Naive thymus-derived CD4-positive, alpha-beta T cell (primary cell): ENCODE data around the gene SETD5. TPM values are rescaled to one million over a fixed set of nuclear protein-coding genes. Genes with fewer than 3 reads are reported as not detected.

Experiments
- ATAC-seq: fragments of 150-1000 bp; cut with Tn5 transposase; 2 replicates; pipeline ENCODE4 v1.10.0; 2021; ENCODE audit warnings: mild to moderate bottlenecking, moderate library complexity
- CTCF ChIA-PET: fragments of 350-600 bp; sonication (Branson Sonifier 250); formaldehyde crosslinking; loops from one replicate; lab custom pipeline; 2021; ENCODE audit warnings: antibody characterized with exemption; lab: Charles Lee
- POLR2A ChIA-PET: fragments of 350-600 bp; sonication (Branson Sonifier 250); formaldehyde crosslinking; loops from one replicate; lab custom pipeline; 2021; ENCODE audit warnings: antibody characterized with exemption, inconsistent platforms; lab: Charles Lee
- DNase-seq, 9 donors: peaks; one replicate each; pipeline versions ENCODE4 v3.0.0 to v3.0.0-alpha.2; 2020 to 2022; ENCODE audit warnings: mixed read lengths in 1 of 9
- H3K27ac ChIP-seq: one replicate; pipeline ENCODE4 v1.7.0; 2013; ENCODE audit warnings: mild to moderate bottlenecking, low read depth, low read length, moderate library complexity
- H3K27me3 ChIP-seq, 2 donors: one replicate each; pipeline ENCODE4 v1.7.0; 2013; ENCODE audit warnings: low read length in 2 of 2, mild to moderate bottlenecking in 2 of 2, moderate library complexity in 2 of 2; ENCODE audit not compliant: control insufficient read depth in 2 of 2, insufficient read depth in 2 of 2
- H3K36me3 ChIP-seq, 3 experiments: 1 replicate in 2 of 3; 2 replicates in 1 of 3; pipeline ENCODE4 v1.7.0; 2013; ENCODE audit warnings: low read length in 3 of 3, mild to moderate bottlenecking in 3 of 3, moderate library complexity in 1 of 3; ENCODE audit not compliant: insufficient read depth in 3 of 3, control insufficient read depth in 2 of 3
- H3K4me1 ChIP-seq, 2 donors: one replicate each; pipeline ENCODE4 v1.7.0; 2013; ENCODE audit warnings: low read length in 2 of 2, mild to moderate bottlenecking in 2 of 2, moderate library complexity in 1 of 2; ENCODE audit not compliant: control insufficient read depth in 2 of 2, insufficient read depth in 2 of 2
- H3K4me3 ChIP-seq: 2 replicates; pipeline ENCODE4 v1.7.0; 2013; ENCODE audit warnings: mild to moderate bottlenecking, low read length
- H3K9me3 ChIP-seq, 3 experiments: 1 replicate in 2 of 3; 2 replicates in 1 of 3; pipeline ENCODE4 v1.7.0; 2013; ENCODE audit warnings: low read length in 3 of 3; ENCODE audit not compliant: control insufficient read depth in 2 of 3
- H3K27ac Mint-ChIP-seq, 9 donors: one replicate each; pipeline ENCODE4 v1.8.0; 2020 to 2022; ENCODE audit warnings: mixed read lengths in 9 of 9, mild to moderate bottlenecking in 8 of 9, moderate library complexity in 5 of 9, inconsistent platforms in 2 of 9
- H3K27me3 Mint-ChIP-seq, 5 donors: one replicate each; pipeline ENCODE4 v1.8.0; 2021 to 2022; ENCODE audit warnings: mixed read lengths in 5 of 5, mild to moderate bottlenecking in 1 of 5
- H3K36me3 Mint-ChIP-seq, 5 donors: one replicate each; pipeline ENCODE4 v1.8.0; 2020 to 2022; ENCODE audit warnings: mixed read lengths in 5 of 5, mild to moderate bottlenecking in 3 of 5, inconsistent platforms in 1 of 5
- H3K4me1 Mint-ChIP-seq, 7 donors: one replicate each; pipeline ENCODE4 v1.8.0; 2020 to 2022; ENCODE audit warnings: mixed read lengths in 7 of 7, mild to moderate bottlenecking in 3 of 7, inconsistent platforms in 1 of 7
- H3K4me3 Mint-ChIP-seq, 10 donors: one replicate each; pipeline ENCODE4 v1.8.0; 2020 to 2022; ENCODE audit warnings: mild to moderate bottlenecking in 10 of 10, mixed read lengths in 10 of 10, moderate library complexity in 6 of 10, inconsistent platforms in 2 of 10
- H3K9me3 Mint-ChIP-seq, 11 donors: one replicate each; pipeline ENCODE4 v1.8.0; 2020 to 2022; ENCODE audit warnings: mixed read lengths in 11 of 11, mild to moderate bottlenecking in 4 of 11, inconsistent platforms in 1 of 11, moderate library complexity in 1 of 11
- intact Hi-C, 2 donors: fragments of 100-400 bp; cut with micrococcal nuclease; formaldehyde crosslinking; loops; one replicate each; pipeline ENCODE4 v1.15.1; 2023
- polyA plus RNA-seq, 2 donors: library from polyadenylated mRNA; unstranded; fragments of 300-500 nt; fragmentation: Illumina TruSeq; gene quantifications; one replicate each; pipeline ENCODE4 v1.2.3, GENCODE V29; 2021
- total RNA-seq, 6 experiments: library from RNA in 5 of 6; stranded (reverse) in 5 of 6; gene quantifications; 1 replicate in 5 of 6; 2 replicates in 1 of 6; pipeline ENCODE4 v1.2.3 and lab custom pipeline; 2021 to 2026

Gene SETD5
- total and polyA plus RNA-seq, 7 experiments from 2014 or later = 28.7 to 157 (median 130) TPM

GRCh38 chr3:9468460-9468859, 71.0 kb downstream of the SETD5 start:
- H3K27ac Mint-ChIP-seq = peak overlapping the region in 6 of 9 donors; percentile 23 to 88 (median 46)
- H3K36me3 ChIP-seq = peaks cover 17 to 96% (median 55%) of the 10 kb centered on the region in 3 experiments
- H3K4me3 Mint-ChIP-seq = no peak overlapping the region
- H3K4me1 ChIP-seq = no peaks in the 10 kb centered on the region
- H3K4me1 Mint-ChIP-seq = peaks cover 0 to 26% (median 0%) of the 10 kb centered on the region in 7 donors
- ATAC-seq = no peak
- no peak overlapping the region for H3K27ac ChIP-seq
- no peak overlapping the region for H3K4me3 ChIP-seq
- DNase-seq = no peak
- intact Hi-C loops = no loop called here
- peaks cover 22 to 69% (median 52%) of the 10 kb centered on the region in 5 donors for H3K36me3 Mint-ChIP-seq
- H3K27me3 Mint-ChIP-seq = no peaks in the 10 kb centered on the region
- no peaks in the 10 kb centered on the region for H3K9me3 ChIP-seq
- ChIA-PET POLR2A (no interaction called here), CTCF (no interaction called here)
- no peaks in the 10 kb centered on the region for H3K9me3 Mint-ChIP-seq
- H3K27me3 ChIP-seq = no peaks in the 10 kb centered on the region

GRCh38 chr3:9469986-9470385, 72.6 kb downstream of the SETD5 start:
- Mint-ChIP-seq H3K9me3 (no peaks in the 10 kb centered on the region), H3K4me1 (peaks cover 0 to 26% (median 0%) of the 10 kb centered on the region in 7 donors), H3K4me3 (no peak overlapping the region), H3K27ac (peak overlapping the region in 1 of 9 donors; percentile 53), H3K27me3 (no peaks in the 10 kb centered on the region), H3K36me3 (peaks cover 21 to 73% (median 61%) of the 10 kb centered on the region in 5 donors)
- intact Hi-C loops = no loop called here
- no peak overlapping the region for H3K4me3 ChIP-seq
- no peaks in the 10 kb centered on the region for H3K9me3 ChIP-seq
- H3K36me3 ChIP-seq = peaks cover 23 to 96% (median 56%) of the 10 kb centered on the region in 3 experiments
- H3K4me1 ChIP-seq = no peaks in the 10 kb centered on the region
- no peak for DNase-seq
- H3K27ac ChIP-seq = no peak overlapping the region
- POLR2A ChIA-PET = no interaction called here
- no peak for ATAC-seq
- CTCF ChIA-PET = no interaction called here
- no peaks in the 10 kb centered on the region for H3K27me3 ChIP-seq

DNA sequence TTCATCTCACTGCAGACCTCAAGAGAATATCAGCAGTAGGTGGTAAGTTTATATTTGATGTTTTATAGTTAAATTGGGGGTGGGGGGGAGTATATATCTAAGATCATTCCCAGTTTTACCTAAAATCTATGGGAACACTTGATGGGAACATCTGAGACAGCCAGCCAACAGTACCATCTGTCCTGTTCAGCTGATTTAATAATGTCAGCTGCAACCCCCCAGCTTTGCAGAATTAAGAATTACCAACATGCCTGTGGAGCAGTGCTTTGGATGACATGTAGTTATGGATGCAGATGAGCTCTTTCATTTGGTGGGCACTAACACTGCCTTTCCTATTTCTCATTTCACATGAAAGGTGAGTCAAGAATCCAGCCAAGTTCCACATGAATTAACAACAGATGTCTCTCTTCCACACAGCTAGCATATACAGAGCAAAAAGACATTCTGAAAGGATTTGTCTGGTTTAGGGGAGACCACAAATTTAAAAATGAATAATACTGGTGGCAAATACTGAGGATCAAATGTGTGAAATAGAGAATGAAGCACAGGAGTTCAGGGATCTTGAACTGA, 76.2 kb downstream of the SETD5 start:
- Histone ChIP-seq H3K4me1 (no peaks in the 10 kb centered on the region), H3K27me3 (no peaks in the 10 kb centered on the region), H3K36me3 (peaks cover 33 to 95% (median 54%) of the 10 kb centered on the region in 3 experiments), H3K4me3 (no peak overlapping the region), H3K27ac (no peak overlapping the region), H3K9me3 (no peaks in the 10 kb centered on the region)
- ATAC-seq = no peak
- POLR2A ChIA-PET = interaction anchor here (0.7 kb wide), 1 partner anchor 111 kb away, joined by 3 read pairs; the partner anchor contains the start of gene THUMPD3
- intact Hi-C loops = no loop called here
- Mint-ChIP-seq H3K27me3 (no peaks in the 10 kb centered on the region), H3K4me3 (no peak overlapping the region), H3K4me1 (peaks cover 0 to 14% (median 0%) of the 10 kb centered on the region in 7 donors), H3K9me3 (peaks cover 0 to under 1% (median 0%) of the 10 kb centered on the region in 11 donors), H3K27ac (no peak overlapping the region), H3K36me3 (peaks cover 29 to 78% (median 60%) of the 10 kb centered on the region in 5 donors)
- no peak for DNase-seq
- CTCF ChIA-PET = interaction anchor here (0.6 kb wide), 1 partner anchor 85 kb away, joined by 3 read pairs; no protein-coding TSS in a partner anchor

DNA sequence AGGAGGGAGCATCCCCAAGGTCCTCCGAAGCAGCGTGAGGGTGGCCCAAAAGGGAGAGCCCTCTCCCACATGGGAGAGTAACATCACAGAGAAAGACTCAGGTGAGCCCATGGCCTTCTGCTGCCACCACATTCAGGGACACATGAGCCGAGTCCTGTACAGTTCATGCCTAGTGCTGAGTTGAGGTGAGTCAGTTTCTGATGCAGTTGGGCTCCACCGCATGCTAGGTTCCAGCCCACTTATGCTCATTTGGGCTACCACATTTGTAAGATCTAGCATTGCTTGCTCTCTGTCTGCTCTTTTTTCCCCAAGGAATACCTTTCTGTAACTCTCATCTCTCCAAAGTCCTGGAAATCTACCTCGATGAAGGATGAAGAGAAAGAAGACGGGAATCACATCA, 77.1 kb downstream of the SETD5 start:
- no peak for DNase-seq
- H3K4me3 Mint-ChIP-seq = no peak overlapping the region
- intact Hi-C loops = no loop called here
- Histone ChIP-seq H3K27ac (no peak overlapping the region), H3K4me3 (no peak overlapping the region), H3K27me3 (no peaks in the 10 kb centered on the region), H3K36me3 (peaks cover 33 to 94% (median 54%) of the 10 kb centered on the region in 3 experiments), H3K9me3 (no peaks in the 10 kb centered on the region), H3K4me1 (no peaks in the 10 kb centered on the region)
- peaks cover 0 to 2% (median 0%) of the 10 kb centered on the region in 11 donors for H3K9me3 Mint-ChIP-seq
- ATAC-seq = no peak
- peak overlapping the region in 1 of 9 donors; percentile 51 for H3K27ac Mint-ChIP-seq
- peaks cover 0 to 12% (median 0%) of the 10 kb centered on the region in 7 donors for H3K4me1 Mint-ChIP-seq
- CTCF ChIA-PET = no interaction called here
- H3K36me3 Mint-ChIP-seq = peaks cover 34 to 83% (median 65%) of the 10 kb centered on the region in 5 donors
- POLR2A ChIA-PET = no interaction called here
- H3K27me3 Mint-ChIP-seq = no peaks in the 10 kb centered on the region

DNA sequence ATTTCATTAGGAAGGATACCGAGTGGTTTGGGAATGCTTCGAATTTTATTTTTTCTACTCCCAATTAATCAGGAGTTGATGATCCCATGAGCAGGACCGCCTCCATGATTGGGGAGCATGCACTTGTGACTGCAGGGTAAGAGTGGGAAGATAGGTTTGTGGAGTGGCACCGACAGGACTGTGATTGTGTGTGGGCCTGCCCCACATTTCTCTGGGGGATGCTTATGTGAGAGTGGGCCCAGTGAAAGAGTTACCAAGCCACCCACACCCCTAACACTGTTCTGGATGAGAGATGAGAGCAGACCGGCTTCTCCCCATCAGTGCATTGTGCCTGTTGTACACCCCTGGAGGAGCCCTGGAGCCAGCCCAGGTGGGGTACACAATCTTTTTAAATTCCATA, 79.5 kb downstream of the SETD5 start:
- Mint-ChIP-seq H3K27ac (no peak overlapping the region), H3K4me1 (peaks cover 0 to 6% (median 0%) of the 10 kb centered on the region in 7 donors), H3K36me3 (peaks cover 34 to 83% (median 70%) of the 10 kb centered on the region in 5 donors), H3K9me3 (peaks cover 0 to 3% (median 0%) of the 10 kb centered on the region in 11 donors), H3K27me3 (no peaks in the 10 kb centered on the region), H3K4me3 (no peak overlapping the region)
- CTCF ChIA-PET = no interaction called here
- intact Hi-C loops = no loop called here
- no peak overlapping the region for H3K27ac ChIP-seq
- POLR2A ChIA-PET = interaction anchor here (0.6 kb wide), 1 partner anchor 50 kb away, joined by 3 read pairs; no protein-coding TSS in a partner anchor
- no peaks in the 10 kb centered on the region for H3K9me3 ChIP-seq
- H3K27me3 ChIP-seq = no peaks in the 10 kb centered on the region
- H3K4me3 ChIP-seq = no peak overlapping the region
- no peaks in the 10 kb centered on the region for H3K4me1 ChIP-seq
- DNase-seq (no peak), ATAC-seq (no peak)
- peaks cover 24 to 86% (median 36%) of the 10 kb centered on the region in 3 experiments for H3K36me3 ChIP-seq

GRCh38 chr3:9480265-9480664, 82.8 kb downstream of the SETD5 start:
- intact Hi-C loops = no loop called here
- ChIA-PET CTCF (no interaction called here), POLR2A (no interaction called here)
- no peak overlapping the region for H3K27ac Mint-ChIP-seq
- H3K4me1 Mint-ChIP-seq = peaks cover 0 to 6% (median 0%) of the 10 kb centered on the region in 7 donors
- H3K9me3 ChIP-seq = no peaks in the 10 kb centered on the region
- H3K4me3 Mint-ChIP-seq = no peak overlapping the region
- H3K27ac ChIP-seq = no peak overlapping the region
- H3K4me3 ChIP-seq = no peak overlapping the region
- no peaks in the 10 kb centered on the region for H3K4me1 ChIP-seq
- peaks cover 31 to 63% (median 47%) of the 10 kb centered on the region in 5 donors for H3K36me3 Mint-ChIP-seq
- peaks cover 17 to 53% (median 17%) of the 10 kb centered on the region in 3 experiments for H3K36me3 ChIP-seq
- H3K27me3 Mint-ChIP-seq = no peaks in the 10 kb centered on the region
- peaks cover 0 to 3% (median 0%) of the 10 kb centered on the region in 11 donors for H3K9me3 Mint-ChIP-seq
- ATAC-seq (no peak), DNase-seq (no peak)
- H3K27me3 ChIP-seq = no peaks in the 10 kb centered on the region
